KOPT-K1 (cell line): ENCODE data around the gene MBOAT1.

ENCODE experiments used
- H3K27ac ChIP-seq: fragments of 200-600 bp; sonication (generic); 2 replicates; pipeline ENCODE4 v1.5.1; 2016; ENCODE audit warnings: antibody characterized with exemption, mild to moderate bottlenecking, low read depth, low read length; ENCODE audit not compliant: poor library complexity, severe bottlenecking
- H3K36me3 ChIP-seq: fragments of 200-600 bp; sonication (generic); 2 replicates; pipeline ENCODE4 v1.5.1; 2017; ENCODE audit warnings: antibody characterized with exemption, mild to moderate bottlenecking, low read length, moderate library complexity; ENCODE audit not compliant: insufficient read depth
- H3K9me3 ChIP-seq: fragments of 200-600 bp; sonication (generic); 2 replicates; pipeline ENCODE4 v1.5.1; 2017; ENCODE audit warnings: antibody characterized with exemption, low read length, mild to moderate bottlenecking; ENCODE audit not compliant: insufficient read depth, poor library complexity, severe bottlenecking

The MBOAT1 gene

GRCh38 chr6:20217891-20218290 is 5.6 kb upstream of the MBOAT1 start:
- H3K9me3 ChIP-seq, result no peaks in the 10 kb centered on the region
- no peak overlapping the region for H3K27ac ChIP-seq

GRCh38 chr6:20217324-20217855 is 5.1 kb upstream of the MBOAT1 start:
- Histone ChIP-seq H3K9me3 (no peaks in the 10 kb centered on the region), H3K27ac (no peak overlapping the region), H3K36me3 (no peaks in the 10 kb centered on the region)

More at GRCh38 chr6:20217891-20218290, 5.6 kb upstream of the MBOAT1 start:
- H3K36me3 ChIP-seq, result no peaks in the 10 kb centered on the region

GRCh38 chr6:20215310-20215709 is 3.0 kb upstream of the MBOAT1 start:
- Histone ChIP-seq H3K27ac (no peak overlapping the region), H3K9me3 (no peaks in the 10 kb centered on the region)

GRCh38 chr6:20213271-20213798 is 1.1 kb upstream of the MBOAT1 start:
- Histone ChIP-seq H3K9me3 (no peaks in the 10 kb centered on the region), H3K36me3 (no peaks in the 10 kb centered on the region), H3K27ac (peak overlapping the region; percentile 75)

More at GRCh38 chr6:20215310-20215709, 3.0 kb upstream of the MBOAT1 start:
- H3K36me3 ChIP-seq, result no peaks in the 10 kb centered on the region

- Histone ChIP-seq H3K36me3 (no peaks in the 10 kb centered on the region), H3K9me3 (no peaks in the 10 kb centered on the region), H3K27ac (peak overlapping the region; percentile 75)
Measured at GRCh38 chr6:20211941-20212391, 303 bp downstream of the MBOAT1 start.

- Histone ChIP-seq H3K36me3 (no peaks in the 10 kb centered on the region), H3K9me3 (no peaks in the 10 kb centered on the region), H3K27ac (peak overlapping the region; percentile 75)
Measured at GRCh38 chr6:20211037-20211940, 980 bp downstream of the MBOAT1 start.

GRCh38 chr6:20210158-20210557 is 2.1 kb downstream of the MBOAT1 start:
- H3K9me3 ChIP-seq, result no peaks in the 10 kb centered on the region
- no peaks in the 10 kb centered on the region for H3K36me3 ChIP-seq
- no peak overlapping the region for H3K27ac ChIP-seq

- no peak overlapping the region for H3K27ac ChIP-seq
Measured at GRCh38 chr6:20208687-20209378, 3.4 kb downstream of the MBOAT1 start.

GRCh38 chr6:20207088-20207418 is 5.2 kb downstream of the MBOAT1 start:
- H3K9me3 ChIP-seq, result no peaks in the 10 kb centered on the region
- H3K36me3 ChIP-seq, result no peaks in the 10 kb centered on the region
- peak overlapping the region; percentile 76 for H3K27ac ChIP-seq

More at GRCh38 chr6:20208687-20209378, 3.4 kb downstream of the MBOAT1 start:
- Histone ChIP-seq H3K9me3 (no peaks in the 10 kb centered on the region), H3K36me3 (no peaks in the 10 kb centered on the region)

GRCh38 chr6:20205722-20206161 is 6.5 kb downstream of the MBOAT1 start:
- Histone ChIP-seq H3K27ac (peak overlapping the region; percentile 76), H3K9me3 (no peaks in the 10 kb centered on the region), H3K36me3 (no peaks in the 10 kb centered on the region)

GRCh38 chr6:20204512-20204894 is 7.8 kb downstream of the MBOAT1 start:
- H3K27ac ChIP-seq, result peak overlapping the region; percentile 28
- no peaks in the 10 kb centered on the region for H3K36me3 ChIP-seq
- no peaks in the 10 kb centered on the region for H3K9me3 ChIP-seq

GRCh38 chr6:20203561-20204511 is 8.4 kb downstream of the MBOAT1 start:
- Histone ChIP-seq H3K36me3 (no peaks in the 10 kb centered on the region), H3K9me3 (no peaks in the 10 kb centered on the region), H3K27ac (peak overlapping the region; percentile 28)

GRCh38 chr6:20202699-20203302 is 9.5 kb downstream of the MBOAT1 start:
- no peak overlapping the region for H3K27ac ChIP-seq
- H3K36me3 ChIP-seq, result no peaks in the 10 kb centered on the region
- H3K9me3 ChIP-seq, result no peaks in the 10 kb centered on the region

GRCh38 chr6:20202324-20202658 is 10.0 kb downstream of the MBOAT1 start:
- Histone ChIP-seq H3K27ac (no peak overlapping the region), H3K9me3 (no peaks in the 10 kb centered on the region), H3K36me3 (no peaks in the 10 kb centered on the region)
